Pancreas (tissue), 10 donors: ENCODE data around the gene GALK1. TPM values are rescaled to one million over a fixed set of nuclear protein-coding genes. Genes with fewer than 3 reads are reported as not detected.

Experiments
- ATAC-seq, 4 donors: fragments of 200-7000 bp; cut with Tn5 transposase; one replicate each; pipeline versions ENCODE4 v1.8.0 to v1.9.1; 2020; ENCODE audit warnings: mild to moderate bottlenecking in 4 of 4, moderate library complexity in 4 of 4
- DNase-seq, 6 donors: peaks; one replicate each; pipeline ENCODE4 v3.0.0-alpha.2; 2020
- FAIRE-seq: peaks from 2 replicates; lab custom pipeline; 2012; peaks lifted over from hg19 to GRCh38; lab: Jason Lieb, UNC
- H3K27ac ChIP-seq, 4 donors: fragments of 200-600 bp; sonication (generic); 1 replicate in 3 of 4; 2 replicates in 1 of 4; pipeline versions ENCODE4 v1.5.0 to v1.8.0; 2020
- H3K27me3 ChIP-seq, 4 donors: fragments of 200-600 bp; one replicate each; pipeline ENCODE4 v1.8.0; 2021
- H3K36me3 ChIP-seq, 3 donors: fragments of 200-600 bp; sonication (generic) in 1 of 3; one replicate each; pipeline versions ENCODE4 v1.5.0 to v1.8.0; 2020 to 2021
- H3K4me1 ChIP-seq, 3 donors: fragments of 200-600 bp; one replicate each; pipeline ENCODE4 v1.8.0; 2021
- H3K4me3 ChIP-seq, 4 donors: fragments of 200-600 bp; sonication (generic) in 2 of 4; one replicate each; pipeline versions ENCODE4 v1.5.0 to v1.8.0; 2020 to 2021
- H3K9me3 ChIP-seq, 4 donors: fragments of 200-600 bp; one replicate each; pipeline ENCODE4 v1.8.0; 2021
- CTCF ChIP-seq, 4 donors: fragments of 200-600 bp; sonication (generic) in 3 of 4; IDR thresholded peaks; one replicate each; pipeline versions ENCODE4 v1.5.0 to v1.8.0; 2021; ENCODE audit warnings: antibody characterized with exemption in 4 of 4
- WGBS, 2 donors: extraction: QIAGEN DNeasy Blood & Tissue Kit; methylation state at CpG; one replicate each; pipeline ENCODE4 v1.1.7; 2013; 5-methylcytosine and 5-hydroxymethylcytosine counted together
- intact Hi-C, 3 donors: fragments of 100-400 bp; cut with DNase I; formaldehyde crosslinking; loops; one replicate each; pipeline versions ENCODE4 v1.11.1 to v1.14.2; 2022
- polyA plus RNA-seq, 2 donors: library from polyadenylated mRNA; stranded (reverse); fragments of 200-250 nt; gene quantifications; one replicate each; pipeline ENCODE4 v1.2.3, GENCODE V29; 2013
- total RNA-seq, 6 donors: library from RNA; stranded (reverse); fragmentation: NEBNext Ultra II Directional in 4 of 6; extraction: Animal tissue kit (Norgen Biotek cat#: 25700) in 4 of 6; gene quantifications; one replicate each; pipeline versions ENCODE4 v1.2.1 to v1.2.4, GENCODE V29; 2021 to 2023
- donor health status: healthy with polysubstance abuse.
- donor health status: DM: no; HTN: no; CAD: no; lungs with moderate emphysema.
- donor health status: DM: no; HTN: no; CAD: no.
- donor health status: control.
- donor health status: control.
- donor health status: Bipolar disorder and iron deficiency.
- donor health status: DM: yes; HTN: yes; CAD: no.
- donor health status: DM: no; HTN: no; CAD: no.
- donor health status: DM: no; HTN: no; CAD: no.
- donor health status: DM: yes; HTN: yes; CAD: no.

The GALK1 gene
- total and polyA plus RNA-seq, 8 donors: 18.0 to 29.8 (median 21.0) TPM

GRCh38 chr17:75757086-75757681, 7.8 kb downstream of the GALK1 start:
- 88% methylated on average over 19 to 21 of the region's 21 CpGs for WGBS, 2 donors
- Histone ChIP-seq H3K27me3 (no peaks in the 10 kb centered on the region), H3K27ac (no peak overlapping the region), H3K9me3 (no peaks in the 10 kb centered on the region), H3K4me3 (no peak overlapping the region), H3K36me3 (peaks cover 0 to 5% (median 4%) of the 10 kb centered on the region in 3 donors), H3K4me1 (no peaks in the 10 kb centered on the region)
- ATAC-seq (no peak), DNase-seq (peak in 2 of 6 donors; percentile 41 to 74), FAIRE-seq (no peak)
- intact Hi-C loops: loop anchor here in 1 of 3 donors (5.0 kb wide), 1 partner anchor 70 kb away; no protein-coding TSS in a partner anchor
- TF ChIP-seq CTCF (IDR thresholded peaks at IDR 0.05): no peak

GRCh38 chr17:75756451-75757085, 8.4 kb downstream of the GALK1 start:
- no peak overlapping the region for H3K4me3 ChIP-seq
- 90% methylated on average over 27 to 28 of the region's 29 CpGs for WGBS, 2 donors
- H3K36me3 ChIP-seq: peaks cover 0 to 5% (median 4%) of the 10 kb centered on the region in 3 donors
- no peaks in the 10 kb centered on the region for H3K9me3 ChIP-seq
- peak in 2 of 6 donors; percentile 38 to 71 for DNase-seq
- no peaks in the 10 kb centered on the region for H3K4me1 ChIP-seq
- FAIRE-seq: no peak
- no peak for TF ChIP-seq CTCF (IDR thresholded peaks at IDR 0.05)
- intact Hi-C loops: loop anchor here in 1 of 3 donors (5.0 kb wide), 1 partner anchor 71 kb away; no protein-coding TSS in a partner anchor
- H3K27me3 ChIP-seq: no peaks in the 10 kb centered on the region
- ATAC-seq: no peak
- H3K27ac ChIP-seq: no peak overlapping the region

DNA sequence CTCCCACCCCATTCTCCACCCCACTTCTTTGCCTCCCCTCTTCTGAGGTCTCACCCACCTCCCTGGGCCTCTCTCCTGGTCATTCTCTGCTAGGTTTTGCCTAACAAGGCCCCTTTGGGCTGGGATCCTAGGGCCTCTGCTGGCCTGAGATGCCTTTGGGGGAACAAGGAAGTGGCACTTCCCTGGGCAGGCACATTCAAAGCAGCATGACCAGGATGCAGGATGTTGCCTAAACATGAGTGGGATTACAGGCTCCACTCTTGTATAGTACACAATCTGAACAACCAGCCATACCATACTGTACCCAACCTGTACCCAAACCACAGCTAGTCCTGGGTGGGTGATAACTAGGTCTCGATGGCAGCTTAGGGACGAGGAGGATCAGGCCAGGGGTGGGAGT, 9.0 kb downstream of the GALK1 start:
- 95 to 98% methylated on average over 2 of the region's 2 CpGs for WGBS, 2 donors
- TF ChIP-seq CTCF (IDR thresholded peaks at IDR 0.05): no peak
- DNase-seq: no peak
- no peak for ATAC-seq
- intact Hi-C loops: loop anchor here in 1 of 3 donors (5.0 kb wide), 1 partner anchor 71 kb away; no protein-coding TSS in a partner anchor
- Histone ChIP-seq H3K9me3 (no peaks in the 10 kb centered on the region), H3K36me3 (peaks cover 0 to 5% (median 4%) of the 10 kb centered on the region in 3 donors), H3K27ac (no peak overlapping the region), H3K27me3 (no peaks in the 10 kb centered on the region), H3K4me3 (no peak overlapping the region), H3K4me1 (no peaks in the 10 kb centered on the region)
- no peak for FAIRE-seq

- WGBS, 2 donors: 84 to 90% methylated on average over 20 of the region's 20 CpGs
- no peak for FAIRE-seq
- no peak overlapping the region for H3K27ac ChIP-seq
- no peaks in the 10 kb centered on the region for H3K9me3 ChIP-seq
- no peak overlapping the region for H3K4me3 ChIP-seq
- H3K27me3 ChIP-seq: no peaks in the 10 kb centered on the region
- H3K4me1 ChIP-seq: no peaks in the 10 kb centered on the region
- intact Hi-C loops: loop anchor here in 1 of 3 donors (5.0 kb wide), 1 partner anchor 72 kb away; no protein-coding TSS in a partner anchor
- peak in 2 of 6 donors; percentile 49 to 77 for DNase-seq
- H3K36me3 ChIP-seq: peaks cover 0 to 5% (median 4%) of the 10 kb centered on the region in 3 donors
- no peak for ATAC-seq
- TF ChIP-seq CTCF (IDR thresholded peaks at IDR 0.05): no peak
These were observed 9.6 kb downstream of the GALK1 start for GRCh38 chr17:75755205-75755901.
